Stimulated activated CD4-positive, alpha-beta T cell treated with anti-CD3 and anti-CD28 coated beads, Interleukin-15, amount 100 ng/mL, for 1 hour (primary cell): ENCODE data around the gene PTPN3.
"Not testable (repeated sequence)": the region's sequence is repeated elsewhere in the genome, so short reads cannot be mapped to it uniquely, and the experiment has no call there.

Experiments used
- DNase-seq, 2 donors: peaks; one replicate each; pipeline ENCODE4 v3.0.0-alpha.2; 2020; ENCODE audit warnings: low read depth in 1 of 2, low spot score in 1 of 2

Gene PTPN3

DNA sequence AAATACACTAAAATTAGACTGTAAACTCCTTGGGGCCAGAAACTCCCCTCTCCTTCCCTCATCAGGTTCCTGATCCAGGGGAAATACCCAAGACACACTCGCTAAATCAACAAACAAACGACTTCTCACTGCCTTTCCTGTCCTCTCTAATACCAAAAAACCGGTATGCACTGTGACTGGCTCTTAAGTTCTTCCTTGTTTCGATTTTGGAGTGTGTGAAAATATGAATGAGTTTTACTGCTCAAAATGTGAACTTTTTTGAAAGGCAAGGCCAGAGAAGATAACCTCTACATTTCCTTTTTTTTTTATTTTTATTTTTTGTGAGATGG is 96.2 kb downstream of the PTPN3 start:
- no peak for DNase-seq

DNA sequence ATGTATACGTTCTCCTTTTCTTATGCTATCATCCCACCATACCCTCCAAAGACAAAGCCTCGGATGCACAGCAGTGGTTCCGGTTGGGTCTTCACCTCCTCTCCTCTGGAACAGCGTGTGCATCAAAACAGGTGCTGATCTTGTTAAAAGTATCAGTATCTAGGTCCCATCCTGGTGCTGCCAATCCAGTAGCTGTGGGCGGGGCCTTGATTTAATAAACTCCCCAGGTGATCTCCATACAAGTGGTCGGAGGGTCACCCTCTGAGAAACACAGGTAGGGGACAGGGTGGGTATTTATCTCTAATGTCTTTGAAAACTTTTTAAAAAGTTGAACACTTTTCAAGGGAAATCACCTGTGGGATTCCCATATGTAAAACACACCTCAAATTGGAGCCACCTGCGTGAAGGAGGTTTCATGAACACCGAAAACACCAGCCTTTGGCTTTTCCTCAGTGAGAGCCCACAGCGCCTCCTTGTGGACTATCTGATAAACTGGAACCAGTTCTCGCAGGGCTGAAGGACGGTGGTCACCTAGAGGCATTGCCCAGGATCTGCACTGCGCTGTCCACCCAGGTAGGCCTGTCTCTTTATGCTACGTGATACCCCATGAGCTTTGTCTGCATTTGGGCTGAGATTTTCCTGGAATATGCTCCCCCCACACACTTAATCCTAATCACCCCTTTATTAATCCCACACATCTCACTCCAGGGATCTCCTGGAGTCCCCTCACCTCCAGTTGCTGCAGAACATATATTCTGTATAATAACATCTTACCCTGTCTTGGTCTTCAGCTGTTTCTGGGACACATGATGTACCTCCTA is 96.7 kb downstream of the PTPN3 start:
- DNase-seq = no peak

DNA sequence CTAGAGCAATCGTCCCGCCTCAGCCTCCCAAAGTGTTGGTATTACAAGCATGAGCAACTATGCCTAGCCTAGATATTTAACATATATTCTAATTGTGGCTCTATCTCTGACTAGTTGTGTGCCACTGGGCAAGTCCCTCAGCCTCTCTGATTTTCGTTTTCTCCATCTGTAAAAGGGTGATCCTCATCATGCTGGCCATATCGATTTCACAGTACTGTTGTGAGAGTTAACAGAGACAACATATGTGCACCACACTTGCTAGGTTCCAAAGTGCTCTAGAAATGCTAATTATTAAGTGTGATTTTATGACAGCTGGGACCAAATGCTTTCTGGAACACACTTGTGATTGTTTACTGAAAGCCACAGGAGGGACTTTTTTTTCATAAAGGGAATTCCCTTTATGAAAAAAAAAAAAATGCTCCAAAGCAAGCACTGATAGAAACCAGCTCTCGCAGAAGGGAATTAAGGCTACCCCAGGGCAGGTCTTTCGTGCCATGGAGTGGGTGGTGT is 98.8 kb downstream of the PTPN3 start:
- no peak for DNase-seq

DNA sequence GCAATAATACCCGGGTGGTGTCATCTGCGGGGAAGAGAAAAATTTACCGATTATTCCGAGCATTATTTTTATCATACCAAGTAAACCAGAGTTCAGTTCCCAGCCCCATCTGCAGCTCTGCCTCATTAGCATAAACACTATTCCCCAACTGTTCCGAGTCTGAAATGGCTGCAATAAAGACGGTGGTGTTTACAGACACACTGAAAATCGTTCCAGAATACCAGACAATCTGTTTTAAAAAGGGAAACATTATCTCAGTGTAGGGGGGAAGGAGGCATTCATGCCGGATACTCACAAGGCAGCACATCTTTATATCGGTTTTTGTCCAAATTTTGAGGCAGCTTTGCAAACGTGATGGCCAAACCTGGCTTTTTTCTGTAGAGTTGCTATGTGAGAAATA is 106.9 kb downstream of the PTPN3 start:
- DNase-seq = no peak

DNA sequence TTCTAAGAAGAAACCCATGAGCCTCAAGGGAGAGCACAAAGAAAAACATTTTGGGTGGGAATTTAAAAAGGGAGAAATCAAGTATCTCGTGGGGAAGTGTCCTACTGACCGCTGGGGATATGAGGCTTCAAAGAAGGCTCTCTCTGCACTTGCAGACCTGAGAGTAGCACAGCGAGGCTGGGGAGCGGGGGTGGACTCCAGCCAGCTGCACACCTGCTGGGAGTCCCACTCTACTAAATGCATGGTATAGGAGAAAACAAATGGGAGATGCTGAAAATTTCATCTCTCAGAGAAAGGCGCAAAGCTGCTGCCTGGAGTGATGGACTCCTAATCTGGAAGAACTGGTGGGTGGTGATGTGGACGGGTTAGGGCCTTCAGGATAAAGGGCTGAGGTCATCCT is 110.3 kb downstream of the PTPN3 start:
- DNase-seq = no peak

DNA sequence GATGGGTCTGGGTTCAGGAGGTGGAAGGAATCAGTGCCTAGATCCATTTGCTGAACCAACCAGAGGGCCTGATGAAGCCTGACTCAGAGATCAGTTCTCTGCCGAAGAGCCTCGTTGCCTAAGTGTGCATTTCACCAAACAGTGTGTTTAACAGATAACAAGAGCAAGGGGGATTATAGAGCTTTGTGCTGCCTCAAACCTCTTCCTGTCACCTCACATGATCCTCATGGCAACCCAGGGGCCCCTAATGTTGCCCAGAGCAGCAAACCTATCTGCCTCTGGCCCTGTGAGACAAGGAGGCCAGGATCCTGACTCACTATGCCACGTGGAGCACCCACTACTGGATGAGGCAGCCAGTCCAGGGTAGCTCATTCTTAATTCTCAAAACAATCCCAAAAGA is 110.9 kb downstream of the PTPN3 start:
- DNase-seq = no peak

DNA sequence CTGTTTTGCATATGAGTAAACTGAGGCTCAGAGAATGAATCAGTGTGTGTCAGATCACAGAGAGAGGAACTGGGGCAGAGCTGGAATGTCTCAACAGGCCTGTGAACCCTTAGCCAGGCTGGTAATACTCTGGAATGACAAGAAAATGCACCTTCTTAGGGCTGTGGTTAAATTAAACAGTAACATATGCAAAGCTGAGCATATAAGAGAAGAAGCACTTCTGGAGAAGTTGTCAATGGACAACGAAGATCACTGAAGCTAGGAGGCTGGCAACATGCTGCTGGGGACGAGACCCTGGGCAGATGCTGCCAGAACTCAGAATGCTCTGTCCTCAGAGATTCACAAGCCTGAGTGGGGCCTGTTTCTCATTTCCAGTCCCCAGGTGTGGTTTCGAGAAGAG is 112.6 kb downstream of the PTPN3 start:
- DNase-seq = no peak

DNA sequence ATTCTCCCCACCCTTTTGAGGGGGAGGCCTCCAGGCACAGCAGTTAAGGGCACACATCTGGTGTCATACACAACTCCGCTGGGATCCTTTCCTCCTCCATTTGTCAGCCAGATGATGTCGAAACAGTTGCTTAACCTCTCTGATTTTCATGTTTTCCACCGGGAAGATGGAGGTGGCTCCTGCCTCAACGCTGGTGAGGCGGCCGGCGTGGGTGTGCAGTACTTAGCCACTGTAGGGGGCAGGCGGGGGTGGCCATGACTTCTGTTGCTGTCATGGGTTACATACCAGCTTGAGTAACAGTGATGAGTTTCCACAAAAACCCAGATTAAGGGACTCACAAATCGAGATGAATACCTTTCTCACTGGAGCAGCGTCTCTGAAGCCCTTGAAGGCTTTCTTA is 114.2 kb downstream of the PTPN3 start:
- DNase-seq = no peak

DNA sequence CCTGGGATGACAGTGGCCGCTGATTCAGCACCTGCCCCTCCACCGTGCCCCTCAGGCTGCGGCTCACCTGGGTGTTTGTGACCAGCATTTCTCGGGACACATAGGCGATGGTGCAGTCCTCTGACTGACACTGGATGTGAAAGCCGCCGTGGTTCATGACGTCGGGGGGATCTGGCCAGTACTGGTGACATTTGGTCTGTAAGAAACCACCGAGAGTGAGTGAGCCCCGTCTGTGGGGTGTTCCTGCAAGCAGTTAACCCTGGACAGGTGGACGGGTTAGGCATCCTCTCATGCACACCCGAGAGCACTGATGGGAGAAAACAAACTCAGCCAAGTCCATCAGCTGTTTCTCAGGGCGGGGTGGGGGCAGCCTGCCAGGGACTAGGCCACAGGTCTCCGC is 114.8 kb downstream of the PTPN3 start:
- DNase-seq = no peak

DNA sequence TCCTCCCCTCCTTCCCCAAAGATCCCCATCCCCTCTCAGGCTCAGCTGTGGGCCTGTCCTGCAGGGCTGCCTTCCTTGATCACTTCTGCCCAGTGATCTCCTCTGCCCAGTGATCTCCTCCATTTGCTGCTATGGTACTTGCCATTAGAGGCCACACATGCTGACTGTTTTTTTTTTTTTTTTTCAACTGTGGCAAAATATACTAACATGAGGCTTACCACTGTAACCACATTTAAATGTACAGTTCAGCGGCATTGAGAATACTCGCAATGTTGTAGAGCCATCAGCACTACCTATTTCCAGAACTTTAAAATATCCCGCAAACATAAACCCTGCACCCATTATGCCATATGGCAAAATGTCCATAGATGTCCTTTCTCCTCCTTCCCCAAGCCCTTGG is 115.5 kb downstream of the PTPN3 start:
- no peak for DNase-seq

DNA sequence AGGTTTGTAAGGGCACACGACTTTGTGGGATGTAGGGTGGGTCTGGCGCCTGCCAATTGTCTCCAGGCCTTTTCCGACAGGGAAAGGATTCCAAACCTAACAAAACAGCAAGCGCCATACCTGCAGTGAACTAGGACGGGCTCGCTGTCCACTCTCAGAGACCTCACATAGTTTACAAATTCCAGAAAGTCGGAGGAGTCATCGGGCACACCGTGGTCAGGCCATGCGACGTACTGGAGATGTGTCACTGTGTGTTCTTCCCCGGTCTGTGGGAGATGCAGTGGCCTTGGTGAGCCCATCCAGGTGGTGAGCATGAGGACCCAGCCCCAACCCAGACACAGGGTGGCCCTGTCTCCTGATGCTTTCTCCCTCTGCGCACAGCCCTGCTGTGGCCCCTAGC is 115.9 kb downstream of the PTPN3 start:
- no peak for DNase-seq

DNA sequence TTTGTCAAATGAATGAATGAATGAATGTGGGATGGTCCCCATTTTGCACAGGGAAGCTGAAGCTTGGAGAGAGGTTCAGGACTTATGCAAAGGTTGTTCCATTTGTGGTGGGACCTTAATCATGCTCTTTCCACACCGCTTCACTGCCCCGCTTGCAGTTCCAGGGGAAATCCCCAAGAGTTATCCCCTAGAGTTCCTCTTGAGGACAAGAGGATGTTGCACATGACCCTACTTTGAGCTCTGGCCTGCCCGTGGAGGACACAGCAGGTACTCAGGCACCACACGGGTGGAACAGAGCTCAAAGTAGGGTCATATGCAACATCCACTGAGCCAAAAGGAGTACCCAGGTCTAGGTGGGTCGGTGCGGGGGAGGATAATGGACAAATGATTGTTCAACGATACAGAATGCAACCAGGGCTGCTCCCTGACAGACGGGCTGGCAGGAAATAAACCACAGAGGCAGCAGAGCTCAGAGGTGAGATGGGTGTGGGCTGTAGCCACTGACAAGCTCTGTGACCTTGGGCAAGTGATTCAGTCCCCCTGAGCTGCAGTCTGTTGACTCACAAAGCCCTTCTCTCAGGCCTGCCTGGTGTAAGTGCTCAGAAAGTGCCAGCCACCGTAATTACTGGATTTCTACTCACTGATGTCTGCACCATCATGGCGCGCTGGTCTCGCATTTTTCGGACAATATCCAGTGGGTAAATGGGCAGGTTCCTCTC is 116.9 kb downstream of the PTPN3 start:
- DNase-seq = no peak

DNA sequence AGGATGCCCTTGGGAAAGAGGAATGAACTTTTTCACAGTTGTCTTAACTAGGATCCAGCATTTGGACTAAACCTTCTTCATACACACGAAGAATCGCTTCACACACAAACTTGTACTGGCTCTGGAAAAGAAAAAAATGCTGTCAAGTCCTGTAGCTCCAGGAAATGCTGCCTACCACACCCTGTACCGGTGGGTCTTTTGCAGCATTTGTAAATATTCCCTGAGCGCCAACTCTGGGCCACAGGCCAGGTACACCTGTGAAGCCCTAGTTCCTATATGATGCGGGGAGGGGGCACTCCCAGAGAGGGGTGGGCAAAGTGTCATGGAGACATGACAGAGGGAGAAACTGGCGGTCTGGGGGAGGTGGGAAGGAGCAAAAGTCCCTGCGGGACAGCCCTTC is 118.6 kb downstream of the PTPN3 start:
- no peak for DNase-seq

DNA sequence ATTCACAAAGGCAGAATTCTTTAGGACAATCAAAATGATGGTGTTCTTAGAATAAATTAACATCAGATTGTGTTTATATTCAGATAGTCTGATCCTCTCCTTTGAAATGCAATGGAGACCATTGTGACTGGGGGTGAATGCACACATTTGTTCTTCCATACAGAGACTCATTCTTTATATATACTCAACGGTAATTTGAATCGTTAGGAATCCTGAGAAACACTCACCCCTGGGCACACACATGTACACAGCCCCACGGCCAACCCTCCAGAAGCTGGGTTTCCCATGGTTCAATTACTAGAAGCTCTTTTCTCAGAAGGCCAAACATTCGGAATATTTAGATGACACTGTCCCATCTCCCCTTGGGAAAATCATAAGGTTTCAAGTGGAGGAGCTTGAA is 119.8 kb downstream of the PTPN3 start:
- DNase-seq = no peak

DNA sequence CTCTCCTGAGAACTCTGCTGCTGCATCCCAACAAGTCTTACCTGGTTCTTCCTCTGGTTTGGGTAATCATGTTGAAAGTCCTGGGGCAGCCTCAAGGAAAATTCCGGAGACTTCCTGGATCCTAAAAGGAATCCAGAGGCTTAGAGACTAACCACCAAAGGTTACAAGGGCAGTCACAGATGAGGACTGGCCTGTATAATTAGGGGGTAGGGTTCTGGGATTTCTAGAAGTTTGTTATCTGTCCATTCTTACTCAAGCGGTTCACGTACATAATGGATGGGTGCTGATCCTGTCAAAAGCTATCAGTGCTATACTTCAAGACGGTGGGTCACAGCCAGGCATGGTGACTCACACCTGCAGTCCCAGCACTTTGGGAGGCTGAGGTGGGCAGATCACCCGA is 125.9 kb downstream of the PTPN3 start:
- no peak for DNase-seq

DNA sequence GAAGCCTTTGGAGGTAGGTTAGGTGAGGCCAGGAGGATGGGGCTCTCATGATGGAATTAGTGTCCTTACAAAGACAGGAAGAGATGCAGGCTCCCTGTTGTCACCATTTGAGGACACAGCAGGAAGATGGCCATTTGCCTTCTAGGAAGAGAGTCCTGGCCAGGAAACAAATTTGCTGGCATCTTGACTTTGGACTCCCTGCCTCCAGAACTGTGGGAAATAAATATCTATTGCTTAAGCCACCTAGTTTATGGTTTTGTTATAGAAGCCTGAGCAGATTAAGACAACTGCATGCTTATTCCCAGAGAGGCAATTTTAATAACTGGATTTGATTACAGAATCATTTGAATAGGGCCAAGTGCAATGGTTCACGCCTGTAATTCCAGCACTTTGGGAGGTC is 126.7 kb downstream of the PTPN3 start:
- DNase-seq = no peak

DNA sequence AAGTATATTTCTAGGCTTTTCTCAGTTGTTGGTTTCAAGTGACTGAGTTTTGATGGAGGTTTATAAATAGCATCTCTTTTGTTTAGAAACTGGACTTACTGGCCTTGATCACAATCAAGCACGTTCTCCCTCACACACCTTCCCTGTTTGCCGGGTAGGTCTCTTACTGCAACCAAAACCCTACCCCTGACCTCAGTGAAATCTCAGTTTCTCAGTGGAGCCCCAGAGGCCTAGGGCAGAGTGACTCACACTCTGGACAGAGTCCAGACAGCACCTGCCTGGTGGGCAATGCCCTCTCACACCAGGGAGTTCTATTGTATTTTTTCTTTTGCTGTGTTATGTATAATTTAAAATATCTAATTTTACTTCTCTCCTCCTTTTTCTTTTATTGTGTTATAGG is 128.8 kb downstream of the PTPN3 start:
- no peak for DNase-seq

DNA sequence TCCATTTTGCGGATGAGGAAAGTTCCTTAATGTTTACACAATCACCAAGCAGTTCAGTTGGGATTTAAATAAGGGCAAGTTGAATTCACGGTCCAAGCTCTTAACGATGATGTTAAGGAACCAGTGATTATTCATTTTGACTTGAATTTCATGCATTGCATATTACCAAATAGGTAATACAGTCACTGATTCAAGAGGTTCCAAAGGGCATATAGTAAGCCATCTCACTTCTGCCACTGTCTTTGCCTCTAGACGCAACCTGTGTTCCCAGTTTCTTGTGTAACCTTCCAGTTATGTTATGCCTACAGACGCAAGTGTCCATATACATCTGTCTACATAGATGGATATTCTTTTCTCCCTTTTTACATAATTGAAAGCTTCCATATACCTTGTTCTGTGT is 137.3 kb downstream of the PTPN3 start:
- no peak for DNase-seq

DNA sequence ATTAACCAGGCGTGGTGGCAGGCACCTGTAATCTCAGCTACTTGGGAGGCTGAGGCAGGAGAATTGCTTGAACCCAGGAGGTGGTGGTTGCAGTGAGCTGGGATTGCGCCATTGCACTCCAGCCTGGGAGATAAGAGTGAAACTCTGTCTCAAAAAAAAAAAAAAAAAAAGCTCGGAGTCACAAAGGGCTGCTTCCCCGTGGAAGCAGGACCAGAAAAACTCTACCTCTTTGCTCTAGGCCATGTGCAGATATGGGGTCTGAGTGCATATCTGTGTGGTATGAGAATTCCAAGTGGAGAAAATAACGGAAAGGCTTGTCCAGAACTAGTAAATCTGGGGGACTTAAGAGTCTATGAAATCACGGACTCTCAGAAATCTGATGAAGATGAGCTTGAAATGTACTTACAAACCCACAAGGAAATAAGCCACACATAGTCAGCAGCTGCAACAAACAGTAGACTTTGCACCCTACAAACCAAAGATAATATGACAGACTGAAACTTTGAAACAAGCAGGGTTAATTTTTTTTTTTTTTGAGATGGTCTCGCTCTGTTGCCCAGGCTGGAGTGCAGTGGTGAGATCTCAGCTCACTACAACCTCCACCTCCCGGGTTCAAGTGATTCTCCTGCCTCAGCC is 139.0 kb downstream of the PTPN3 start:
- not testable (repeated sequence) for DNase-seq

DNA sequence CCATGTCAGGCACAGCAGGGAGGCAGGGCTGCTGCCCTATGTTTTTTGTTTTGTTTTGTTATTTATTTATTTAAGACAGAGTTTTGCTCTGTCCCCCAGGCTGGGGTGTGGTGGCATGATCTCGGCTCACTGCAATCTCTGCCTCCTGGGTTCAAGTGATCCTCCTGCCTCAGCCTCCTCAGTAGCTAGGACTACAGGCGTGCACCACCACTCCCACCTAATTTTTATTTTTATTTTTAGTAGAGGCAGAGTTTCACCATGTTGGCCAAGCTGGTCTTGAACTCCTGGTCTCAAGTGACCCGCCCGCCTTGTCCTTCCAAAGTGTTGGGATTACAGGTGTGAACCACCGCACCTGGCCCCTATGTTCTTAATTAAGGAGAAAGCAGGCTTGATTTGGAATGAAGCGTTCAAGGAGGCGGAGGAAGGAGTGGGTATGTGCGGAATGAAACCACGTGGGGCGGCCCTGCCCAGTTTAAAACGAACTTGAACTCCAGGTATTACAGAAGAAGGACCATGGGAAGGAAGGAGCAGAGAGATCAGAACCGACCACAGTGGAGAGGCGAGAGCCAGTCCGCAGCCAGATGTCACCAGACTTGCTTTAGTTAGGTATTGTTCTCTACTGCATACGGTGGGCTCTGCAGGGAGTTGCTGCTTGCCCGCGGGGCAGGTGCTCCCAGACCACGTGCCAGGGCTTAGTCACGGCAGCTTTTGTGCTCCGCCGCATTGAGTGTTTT is 142.4 kb downstream of the PTPN3 start:
- no peak for DNase-seq

DNA sequence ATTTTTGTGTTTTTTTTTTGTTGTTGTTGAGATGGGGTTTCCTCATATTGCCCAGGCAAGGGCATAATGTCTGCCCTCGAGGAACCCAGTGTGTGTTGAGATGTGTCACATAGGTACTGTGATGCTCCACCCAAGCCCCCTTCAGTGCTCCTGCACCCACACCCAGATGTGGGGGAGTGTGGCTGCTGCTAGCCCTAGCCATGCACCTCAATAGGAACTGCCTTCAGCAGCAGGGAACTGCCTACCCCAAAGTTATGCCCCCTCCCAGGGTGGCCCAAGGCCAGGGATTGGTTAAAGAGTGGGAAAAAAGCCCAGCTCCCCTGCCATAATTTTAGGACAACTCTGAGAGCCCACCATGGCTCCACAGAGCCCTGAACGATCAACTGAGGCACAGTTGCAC is 143.9 kb downstream of the PTPN3 start:
- no peak for DNase-seq

DNA sequence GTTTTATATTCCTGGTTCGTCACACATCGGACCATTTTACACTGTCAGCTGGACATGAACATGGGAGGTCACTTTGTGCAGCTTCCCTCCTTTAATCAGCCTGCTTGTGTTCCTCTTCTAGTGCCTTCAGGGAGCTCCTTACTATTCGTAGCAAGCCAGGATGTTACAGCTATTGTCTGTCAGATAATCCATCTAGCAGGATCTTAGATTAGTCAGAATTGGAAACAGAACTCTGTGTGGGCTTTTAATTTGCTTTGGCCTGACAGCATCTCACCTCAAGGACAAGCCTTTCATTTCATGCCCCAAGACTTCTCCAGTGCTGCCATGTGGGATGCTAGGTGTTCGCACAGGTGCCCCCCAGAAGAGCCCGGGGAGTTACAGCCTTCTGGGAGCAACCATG is 147.1 kb downstream of the PTPN3 start:
- DNase-seq = no peak
